HS-27A (cell line): ENCODE results near the gene PCK2.
"Not testable (repeated sequence)": the region's sequence is repeated elsewhere in the genome, so short reads cannot be mapped to it uniquely, and the experiment has no call there.

ENCODE experiments used
- DNase-seq: peaks from one replicate; pipeline ENCODE4 v3.0.0-alpha.2; 2012; ENCODE audit warnings: low read depth, missing footprints

The PCK2 gene

GRCh38 chr14:24095271-24096068 lies 1.4 kb downstream of the PCK2 start:
- DNase-seq, result peak; percentile 42

GRCh38 chr14:24096545-24097181 lies 2.6 kb downstream of the PCK2 start:
- no peak for DNase-seq

DNA sequence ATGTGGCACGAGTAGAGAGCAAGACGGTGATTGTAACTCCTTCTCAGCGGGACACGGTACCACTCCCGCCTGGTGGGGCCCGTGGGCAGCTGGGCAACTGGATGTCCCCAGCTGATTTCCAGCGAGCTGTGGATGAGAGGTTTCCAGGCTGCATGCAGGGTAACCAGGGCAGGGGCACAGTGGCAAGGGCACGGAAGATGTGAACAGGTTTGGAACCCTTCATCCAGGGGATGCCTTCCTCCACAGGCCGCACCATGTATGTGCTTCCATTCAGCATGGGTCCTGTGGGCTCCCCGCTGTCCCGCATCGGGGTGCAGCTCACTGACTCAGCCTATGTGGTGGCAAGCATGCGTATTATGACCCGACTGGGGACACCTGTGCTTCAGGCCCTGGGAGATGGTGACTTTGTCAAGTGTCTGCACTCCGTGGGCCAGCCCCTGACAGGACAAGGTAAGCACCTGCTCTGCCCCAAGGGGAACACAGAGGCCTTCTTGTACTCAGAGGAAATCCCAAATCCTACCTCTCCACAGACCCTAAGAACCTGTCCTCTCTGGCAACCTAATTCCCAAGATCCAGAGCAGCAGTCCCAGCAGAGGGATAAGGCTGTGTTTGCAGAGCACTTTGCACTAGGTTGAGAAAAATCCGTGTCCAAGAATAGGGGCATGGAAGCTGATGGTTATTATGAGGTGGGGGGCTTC lies 4.3 kb downstream of the PCK2 start:
- no peak for DNase-seq

- no peak for DNase-seq
Measured at GRCh38 chr14:24098927-24099813, 5.1 kb downstream of the PCK2 start.

DNA sequence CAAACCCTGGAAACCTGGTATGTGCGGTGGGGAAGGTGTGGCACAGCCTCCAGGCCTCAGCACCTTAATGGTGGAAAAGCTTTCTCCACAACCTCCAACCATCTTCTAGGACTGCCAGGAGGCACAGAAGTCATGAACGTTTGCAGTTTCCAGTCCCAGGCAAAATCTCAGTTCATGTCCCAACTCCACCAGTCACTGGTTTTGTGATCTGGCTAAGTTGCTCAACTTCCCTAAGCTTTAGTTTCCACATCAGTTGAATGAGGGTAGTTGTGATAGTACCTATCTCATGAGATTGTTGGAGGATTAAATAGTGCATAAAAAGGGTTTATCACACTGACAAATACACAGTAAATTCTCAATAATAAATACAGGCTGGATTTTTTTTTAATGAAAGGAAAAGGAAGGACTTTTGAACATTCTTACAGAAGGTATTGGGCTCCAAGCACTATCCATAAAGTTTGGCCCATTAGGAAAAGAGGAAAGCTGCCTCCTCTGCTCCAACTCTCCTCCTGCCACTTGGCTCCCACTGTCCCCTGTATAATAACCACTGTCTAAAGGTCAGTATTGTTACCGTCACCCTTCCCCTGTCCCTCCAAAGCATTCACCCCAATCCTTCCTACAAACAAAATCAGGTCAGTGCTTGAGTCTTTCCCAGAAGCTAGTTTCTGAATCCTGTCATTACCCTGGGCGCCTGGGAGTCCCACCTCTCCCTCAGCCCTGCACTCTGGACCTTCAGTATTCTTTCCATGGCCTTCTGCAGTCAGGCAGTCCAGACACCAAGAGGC lies 6.3 kb downstream of the PCK2 start:
- DNase-seq, result no peak

- no peak for DNase-seq
Measured at GRCh38 chr14:24100982-24101494, 6.9 kb downstream of the PCK2 start.

- DNase-seq, result no peak
Measured at GRCh38 chr14:24102357-24103048, 8.4 kb downstream of the PCK2 start.

- no peak for DNase-seq
Measured at GRCh38 chr14:24103451-24103850, 9.3 kb downstream of the PCK2 start.

DNA sequence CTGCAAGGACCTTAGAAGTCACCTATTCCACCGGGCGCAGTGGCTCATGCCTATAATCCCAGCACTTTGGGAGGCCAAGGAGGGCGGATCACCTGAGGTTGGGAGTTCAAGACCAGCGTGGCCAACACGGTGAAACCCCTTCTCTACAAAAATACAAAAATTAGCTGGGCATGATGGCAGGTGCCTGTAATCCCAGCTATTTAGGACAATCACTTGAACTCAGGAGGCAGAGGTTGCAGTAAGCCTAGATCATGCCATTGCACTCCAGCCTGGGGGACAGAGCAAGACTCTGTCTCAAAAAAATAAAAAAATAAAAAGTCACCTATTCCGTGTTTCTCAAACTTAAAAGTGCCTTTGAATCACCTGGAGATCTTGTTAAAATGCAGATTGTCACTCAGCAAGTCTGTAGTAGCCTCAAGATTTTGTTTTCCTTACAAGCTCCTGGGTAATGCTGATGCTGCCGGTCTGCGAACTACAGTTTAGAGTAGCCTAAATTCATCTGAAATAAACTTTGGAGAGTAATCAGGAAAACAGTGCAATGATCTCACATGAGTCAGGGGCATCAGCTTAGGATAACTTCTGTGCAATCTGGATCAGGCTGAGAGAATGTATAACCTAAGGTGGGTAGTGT lies 11.6 kb downstream of the PCK2 start:
- not testable (repeated sequence) for DNase-seq

DNA sequence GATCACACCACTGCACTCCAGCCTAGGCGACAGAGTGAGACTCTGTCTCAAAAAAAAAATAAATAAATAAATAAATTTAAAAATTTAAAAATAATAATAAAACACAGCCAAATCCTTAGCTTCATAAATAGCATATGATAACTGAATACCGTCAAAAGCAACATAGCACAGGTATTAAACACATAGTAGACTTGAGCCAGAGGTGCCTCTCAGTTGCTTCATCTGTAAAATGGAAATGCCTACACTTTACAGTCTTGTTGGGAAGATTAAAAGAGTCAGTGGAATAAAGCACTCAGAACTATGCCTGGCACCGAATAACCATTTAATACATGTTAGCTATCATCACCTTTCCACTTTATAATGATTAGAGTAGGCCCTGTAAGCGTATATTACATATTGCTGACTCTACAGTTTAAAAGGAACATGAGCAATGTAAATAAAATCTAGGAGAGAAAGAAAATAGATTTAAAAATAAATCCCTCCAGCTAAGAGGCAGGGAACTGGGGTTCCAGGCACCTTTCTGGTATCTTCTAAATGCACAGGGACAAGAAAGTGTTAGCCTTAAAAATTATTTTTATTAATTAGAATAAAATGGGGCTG lies 12.7 kb downstream of the PCK2 start:
- DNase-seq, result no peak

GRCh38 chr14:24108336-24108874 lies 14.3 kb downstream of the PCK2 start:
- no peak for DNase-seq

DNA sequence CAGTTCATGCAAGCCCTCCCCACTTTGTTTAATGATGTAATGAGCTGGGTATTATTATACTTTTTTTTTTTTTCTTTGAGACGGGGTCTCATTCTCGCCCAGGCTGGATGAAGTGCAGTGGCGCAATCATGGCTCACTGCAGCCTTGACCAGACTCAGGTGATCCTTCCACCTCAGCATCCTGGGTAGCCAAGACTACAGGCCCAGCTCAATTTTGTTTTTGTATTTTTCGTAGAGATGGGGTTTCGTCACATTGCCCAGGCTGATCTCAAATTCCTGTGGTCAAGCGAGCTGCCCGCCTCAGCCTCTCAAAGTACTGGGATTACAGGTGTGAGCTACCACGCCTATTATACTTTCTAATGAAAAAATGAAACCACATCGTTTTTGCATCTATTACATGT lies 15.9 kb downstream of the PCK2 start:
- DNase-seq, result no peak

DNA sequence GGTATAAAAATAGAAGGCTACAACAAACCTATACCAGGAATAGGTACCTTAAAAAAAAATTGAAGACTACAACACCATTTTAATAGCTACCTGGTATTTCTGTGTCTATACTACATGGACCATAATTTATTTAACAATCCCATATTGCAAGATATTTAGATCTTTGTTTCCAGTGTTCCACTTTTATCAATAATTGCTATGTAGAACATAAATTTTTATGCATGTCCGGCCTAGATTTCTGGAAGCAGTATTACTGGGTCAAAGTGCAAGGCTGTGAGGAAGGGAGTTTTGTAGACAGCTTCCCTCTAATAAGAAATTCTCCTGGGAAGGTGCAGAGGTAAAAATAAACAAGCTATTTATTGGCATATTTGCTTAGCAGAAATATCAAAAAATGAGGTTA lies 16.4 kb downstream of the PCK2 start:
- no peak for DNase-seq

GRCh38 chr14:24113379-24113800 lies 19.3 kb downstream of the PCK2 start:
- no peak for DNase-seq

DNA sequence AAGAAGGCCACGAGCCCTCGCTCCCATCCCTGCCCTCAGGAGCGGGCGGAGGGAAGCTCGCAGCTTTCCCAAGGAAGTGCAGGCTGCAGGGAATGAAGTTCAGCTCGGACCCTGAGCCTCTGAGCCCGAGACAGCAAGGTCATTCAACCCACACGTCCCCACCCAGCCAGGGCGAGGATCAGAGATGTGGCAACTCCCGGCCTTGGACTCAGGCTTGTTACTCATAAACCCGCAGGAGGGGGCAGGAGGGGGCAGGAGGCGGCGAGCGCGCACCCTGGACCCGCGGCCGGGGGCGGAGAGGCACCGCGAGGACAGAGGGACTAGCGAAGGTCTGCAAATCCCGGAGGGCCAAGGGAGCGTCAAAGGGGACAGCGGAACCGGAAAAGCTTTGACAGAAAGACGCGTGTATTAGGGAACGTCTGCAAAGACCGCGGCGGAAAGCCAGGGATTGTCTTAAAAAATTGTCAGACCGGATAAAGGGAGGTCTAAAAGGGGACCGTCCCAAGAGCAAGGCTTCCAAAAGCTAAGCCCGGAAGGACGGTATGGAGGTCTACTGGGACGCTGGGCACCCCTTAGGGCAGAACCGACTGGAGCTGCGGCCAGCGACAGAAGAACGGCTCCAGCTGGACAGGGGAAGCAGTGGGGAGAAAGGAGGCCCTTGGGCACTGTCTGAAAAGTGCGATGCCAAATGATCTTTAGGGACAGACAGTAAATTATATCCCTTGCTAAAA lies 19.9 kb downstream of the PCK2 start:
- peak; percentile 92 for DNase-seq

DNA sequence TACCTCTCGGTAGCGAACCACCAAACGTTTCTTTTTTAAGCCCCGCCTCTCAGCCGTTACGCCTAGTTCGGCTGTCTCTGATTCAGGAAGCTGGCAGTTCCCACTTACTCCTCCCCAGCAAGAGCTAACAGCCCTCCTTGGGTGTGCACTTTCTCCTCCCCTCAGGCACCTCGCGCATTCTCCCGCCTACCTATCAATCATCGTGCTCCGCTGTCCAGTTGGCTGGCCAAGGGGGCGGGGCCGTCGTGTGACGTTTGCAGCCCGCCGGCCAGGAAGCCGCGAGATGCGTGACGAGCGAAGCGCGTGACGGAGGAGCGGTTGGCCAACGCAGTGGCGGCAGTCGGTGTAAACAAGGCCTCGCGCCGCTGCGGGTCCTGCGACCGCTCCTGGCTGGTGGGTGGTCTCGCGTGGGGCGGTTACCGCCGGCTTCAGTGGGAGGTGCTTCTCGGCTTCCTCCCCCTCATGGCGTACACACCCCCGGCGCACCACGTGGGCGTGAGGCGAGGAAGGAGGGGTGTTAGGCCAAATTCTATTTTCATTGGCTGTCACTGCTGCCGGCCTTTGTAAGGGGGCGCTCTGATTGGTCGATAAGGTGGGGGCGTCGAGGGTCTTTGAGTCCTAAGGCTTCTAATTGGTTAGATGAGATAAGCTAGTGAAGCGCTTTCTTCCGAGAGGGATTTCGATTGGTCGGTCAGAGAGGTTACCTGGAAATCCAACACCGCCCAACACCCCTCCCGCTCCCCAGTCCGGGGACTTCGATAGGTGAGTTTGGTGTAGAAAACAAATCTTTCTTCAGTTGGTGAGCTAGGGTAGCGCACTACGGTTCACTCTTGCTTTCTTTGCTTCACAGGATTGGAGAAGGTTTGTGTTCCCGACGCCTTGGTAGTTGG lies 20.7 kb downstream of the PCK2 start, which contains the start of the genes DCAF11 and NRL:
Gene DCAF11, plus strand, starts transcription at position 246 of the 890 bp plus-strand sequence. CDS start 818 bp downstream, outside the sequence.
Gene NRL, minus strand, starts transcription at position 418 of the 890 bp plus-strand sequence. CDS start 32,101 bp downstream, outside the sequence.
- DNase-seq, result peak; percentile 99
